ENCODE measurements around the gene RAX2. TPM values are rescaled to one million over a fixed set of nuclear protein-coding genes. Genes with fewer than 3 reads are reported as not detected.

The RAX2 gene
- total RNA-seq, 1 donor from 2014 or later, result not detected

- Histone ChIP-seq H3K36me3 (ENCODE audit: control insufficient read depth in 3 of 3, insufficient read depth in 3 of 3, low read length in 3 of 3) (peaks cover 20 to 28% (median 26%) of the 10 kb centered on the region in 3 donors), H3K27ac (ENCODE audit: low read depth, low read length) (no peak overlapping the region), H3K9me3 (ENCODE audit: control insufficient read depth in 3 of 3, low read length in 3 of 3) (peaks cover 0 to 2% (median 0%) of the 10 kb centered on the region in 3 donors), H3K4me1 (ENCODE audit: control insufficient read depth in 3 of 3, insufficient read depth in 3 of 3, low read length in 3 of 3) (no peaks in the 10 kb centered on the region), H3K9ac (ENCODE audit: low read depth in 1 of 3, low read length in 3 of 3) (no peak overlapping the region), H3K4me3 (ENCODE audit: low read length in 3 of 3) (no peak overlapping the region), H3K27me3 (ENCODE audit: control insufficient read depth in 3 of 3, insufficient read depth in 3 of 3, low read length in 3 of 3) (peaks cover 0 to 4% (median 3%) of the 10 kb centered on the region in 3 donors)
Measured at GRCh38 chr19:3752492-3752891, 19.5 kb downstream of the RAX2 start.

- peaks cover 0 to 2% (median 0%) of the 10 kb centered on the region in 3 donors for H3K9me3 ChIP-seq (ENCODE audit: control insufficient read depth in 3 of 3, low read length in 3 of 3)
- peaks cover 3 to 8% (median 3%) of the 10 kb centered on the region in 3 donors for H3K27me3 ChIP-seq (ENCODE audit: control insufficient read depth in 3 of 3, insufficient read depth in 3 of 3, low read length in 3 of 3)
- no peak overlapping the region for H3K4me3 ChIP-seq (ENCODE audit: low read length in 3 of 3)
- H3K36me3 ChIP-seq (ENCODE audit: control insufficient read depth in 3 of 3, insufficient read depth in 3 of 3, low read length in 3 of 3), result peaks cover 19 to 28% (median 25%) of the 10 kb centered on the region in 3 donors
- H3K4me1 ChIP-seq (ENCODE audit: control insufficient read depth in 3 of 3, insufficient read depth in 3 of 3, low read length in 3 of 3), result no peaks in the 10 kb centered on the region
- H3K9ac ChIP-seq (ENCODE audit: low read depth in 1 of 3, low read length in 3 of 3), result no peak overlapping the region
- H3K27ac ChIP-seq (ENCODE audit: low read depth, low read length), result no peak overlapping the region
Measured at GRCh38 chr19:3751236-3751635, 20.8 kb downstream of the RAX2 start.

DNA sequence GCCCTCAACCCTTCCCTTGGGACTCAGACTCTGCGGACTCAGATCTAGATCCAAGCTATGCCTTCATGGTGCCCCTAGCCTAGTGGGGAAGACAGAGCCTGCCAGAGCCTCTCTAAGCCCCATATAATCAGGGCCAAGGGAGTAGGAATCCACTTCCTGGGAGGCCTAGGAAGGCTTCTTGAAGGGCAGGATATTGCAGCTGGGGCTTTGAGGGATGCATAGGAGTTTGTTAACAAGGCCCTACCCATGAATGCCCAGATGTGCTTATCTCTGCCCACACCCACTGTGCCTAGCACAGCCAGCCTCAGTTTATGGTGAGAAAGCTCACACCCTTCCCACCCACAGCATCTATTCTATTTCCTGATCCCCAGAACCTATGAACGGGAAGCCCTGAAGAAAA, 21.8 kb downstream of the RAX2 start:
- H3K9me3 ChIP-seq (ENCODE audit: control insufficient read depth in 3 of 3, low read length in 3 of 3), result peaks cover 0 to 2% (median 0%) of the 10 kb centered on the region in 3 donors
- no peak overlapping the region for H3K4me3 ChIP-seq (ENCODE audit: low read length in 3 of 3)
- H3K27ac ChIP-seq (ENCODE audit: low read depth, low read length), result no peak overlapping the region
- no peaks in the 10 kb centered on the region for H3K4me1 ChIP-seq (ENCODE audit: control insufficient read depth in 3 of 3, insufficient read depth in 3 of 3, low read length in 3 of 3)
- H3K36me3 ChIP-seq (ENCODE audit: control insufficient read depth in 3 of 3, insufficient read depth in 3 of 3, low read length in 3 of 3), result peaks cover 19 to 28% (median 23%) of the 10 kb centered on the region in 3 donors
- no peak overlapping the region for H3K9ac ChIP-seq (ENCODE audit: low read depth in 1 of 3, low read length in 3 of 3)
- peaks cover 6 to 11% (median 10%) of the 10 kb centered on the region in 3 donors for H3K27me3 ChIP-seq (ENCODE audit: control insufficient read depth in 3 of 3, insufficient read depth in 3 of 3, low read length in 3 of 3)

DNA sequence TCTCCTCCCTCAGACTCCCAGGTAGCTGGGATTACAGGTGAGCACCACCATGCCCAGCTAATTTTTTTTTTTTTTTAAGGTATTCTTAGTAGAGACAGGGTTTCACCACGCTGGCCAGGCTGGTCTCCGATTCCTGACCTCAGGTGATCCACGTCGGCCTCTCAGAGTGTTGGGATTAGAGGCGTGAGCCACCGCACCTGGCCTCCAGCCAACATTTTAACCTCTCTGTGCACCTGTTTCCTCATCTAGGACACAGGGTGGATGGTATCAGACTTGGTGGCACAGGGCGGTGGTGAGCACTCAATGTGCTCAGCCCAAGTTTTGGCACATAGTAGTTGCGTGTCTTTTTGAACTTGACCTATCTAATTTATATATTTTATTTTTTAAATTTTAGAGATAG, 23.1 kb downstream of the RAX2 start:
- peaks cover 17 to 26% (median 23%) of the 10 kb centered on the region in 3 donors for H3K36me3 ChIP-seq (ENCODE audit: control insufficient read depth in 3 of 3, insufficient read depth in 3 of 3, low read length in 3 of 3)
- H3K9ac ChIP-seq (ENCODE audit: low read depth in 1 of 3, low read length in 3 of 3), result no peak overlapping the region
- H3K27ac ChIP-seq (ENCODE audit: low read depth, low read length), result no peak overlapping the region
- no peak overlapping the region for H3K4me3 ChIP-seq (ENCODE audit: low read length in 3 of 3)
- no peaks in the 10 kb centered on the region for H3K4me1 ChIP-seq (ENCODE audit: control insufficient read depth in 3 of 3, insufficient read depth in 3 of 3, low read length in 3 of 3)
- H3K27me3 ChIP-seq (ENCODE audit: control insufficient read depth in 3 of 3, insufficient read depth in 3 of 3, low read length in 3 of 3), result peaks cover 6 to 11% (median 10%) of the 10 kb centered on the region in 3 donors
- peaks cover 0 to 2% (median 0%) of the 10 kb centered on the region in 3 donors for H3K9me3 ChIP-seq (ENCODE audit: control insufficient read depth in 3 of 3, low read length in 3 of 3)

DNA sequence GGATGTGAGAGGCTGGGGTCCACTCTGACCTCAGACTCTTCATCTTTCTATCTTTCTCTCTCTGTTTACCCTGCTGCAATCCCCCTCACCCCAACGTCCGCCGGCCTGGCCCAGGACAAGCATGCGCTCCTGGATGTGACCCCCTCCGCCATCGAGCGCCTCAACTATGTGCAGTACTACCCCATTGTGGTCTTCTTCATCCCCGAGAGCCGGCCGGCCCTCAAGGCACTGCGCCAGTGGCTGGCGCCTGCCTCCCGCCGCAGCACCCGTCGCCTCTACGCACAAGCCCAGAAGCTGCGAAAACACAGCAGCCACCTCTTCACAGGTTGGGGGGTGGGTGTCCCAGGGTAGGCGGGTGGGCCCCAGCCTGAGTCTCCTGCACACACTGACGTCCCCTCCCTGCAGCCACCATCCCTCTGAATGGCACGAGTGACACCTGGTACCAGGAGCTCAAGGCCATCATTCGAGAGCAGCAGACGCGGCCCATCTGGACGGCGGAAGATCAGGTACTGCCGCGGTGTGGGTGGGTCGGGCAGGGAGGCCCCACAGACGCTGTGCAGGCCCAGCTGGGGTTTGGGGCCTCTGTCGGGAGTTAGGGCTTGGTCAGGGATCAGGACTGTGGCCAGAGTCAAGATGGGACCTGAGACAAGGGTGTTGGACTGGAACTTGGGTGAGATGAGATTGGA, 25.5 kb downstream of the RAX2 start:
- Histone ChIP-seq H3K27me3 (ENCODE audit: control insufficient read depth in 3 of 3, insufficient read depth in 3 of 3, low read length in 3 of 3) (peaks cover 6 to 11% (median 10%) of the 10 kb centered on the region in 3 donors), H3K9me3 (ENCODE audit: control insufficient read depth in 3 of 3, low read length in 3 of 3) (peaks cover 0 to 2% (median 2%) of the 10 kb centered on the region in 3 donors), H3K36me3 (ENCODE audit: control insufficient read depth in 3 of 3, insufficient read depth in 3 of 3, low read length in 3 of 3) (peaks cover 15 to 17% (median 16%) of the 10 kb centered on the region in 3 donors), H3K4me1 (ENCODE audit: control insufficient read depth in 3 of 3, insufficient read depth in 3 of 3, low read length in 3 of 3) (no peaks in the 10 kb centered on the region), H3K9ac (ENCODE audit: low read depth in 1 of 3, low read length in 3 of 3) (no peak overlapping the region), H3K27ac (ENCODE audit: low read depth, low read length) (no peak overlapping the region), H3K4me3 (ENCODE audit: low read length in 3 of 3) (no peak overlapping the region)

GRCh38 chr19:3745363-3746045, 26.5 kb downstream of the RAX2 start:
- H3K4me1 ChIP-seq (ENCODE audit: control insufficient read depth in 3 of 3, insufficient read depth in 3 of 3, low read length in 3 of 3), result no peaks in the 10 kb centered on the region
- no peak overlapping the region for H3K4me3 ChIP-seq (ENCODE audit: low read length in 3 of 3)
- peaks cover 0 to 2% (median 2%) of the 10 kb centered on the region in 3 donors for H3K9me3 ChIP-seq (ENCODE audit: control insufficient read depth in 3 of 3, low read length in 3 of 3)
- peaks cover 6 to 11% (median 10%) of the 10 kb centered on the region in 3 donors for H3K27me3 ChIP-seq (ENCODE audit: control insufficient read depth in 3 of 3, insufficient read depth in 3 of 3, low read length in 3 of 3)
- peaks cover 7 to 10% (median 9%) of the 10 kb centered on the region in 3 donors for H3K36me3 ChIP-seq (ENCODE audit: control insufficient read depth in 3 of 3, insufficient read depth in 3 of 3, low read length in 3 of 3)
- H3K9ac ChIP-seq (ENCODE audit: low read depth in 1 of 3, low read length in 3 of 3), result no peak overlapping the region
- H3K27ac ChIP-seq (ENCODE audit: low read depth, low read length), result no peak overlapping the region

- H3K4me1 ChIP-seq (ENCODE audit: control insufficient read depth in 3 of 3, insufficient read depth in 3 of 3, low read length in 3 of 3), result no peaks in the 10 kb centered on the region
- no peaks in the 10 kb centered on the region for H3K36me3 ChIP-seq (ENCODE audit: control insufficient read depth in 3 of 3, insufficient read depth in 3 of 3, low read length in 3 of 3)
- no peak overlapping the region for H3K9ac ChIP-seq (ENCODE audit: low read depth in 1 of 3, low read length in 3 of 3)
- H3K9me3 ChIP-seq (ENCODE audit: control insufficient read depth in 3 of 3, low read length in 3 of 3), result peaks cover 0 to 2% (median 0%) of the 10 kb centered on the region in 3 donors
- peaks cover 9 to 12% (median 11%) of the 10 kb centered on the region in 3 donors for H3K27me3 ChIP-seq (ENCODE audit: control insufficient read depth in 3 of 3, insufficient read depth in 3 of 3, low read length in 3 of 3)
- H3K27ac ChIP-seq (ENCODE audit: low read depth, low read length), result no peak overlapping the region
- no peak overlapping the region for H3K4me3 ChIP-seq (ENCODE audit: low read length in 3 of 3)
Measured at GRCh38 chr19:3743486-3743885, 28.5 kb downstream of the RAX2 start.

DNA sequence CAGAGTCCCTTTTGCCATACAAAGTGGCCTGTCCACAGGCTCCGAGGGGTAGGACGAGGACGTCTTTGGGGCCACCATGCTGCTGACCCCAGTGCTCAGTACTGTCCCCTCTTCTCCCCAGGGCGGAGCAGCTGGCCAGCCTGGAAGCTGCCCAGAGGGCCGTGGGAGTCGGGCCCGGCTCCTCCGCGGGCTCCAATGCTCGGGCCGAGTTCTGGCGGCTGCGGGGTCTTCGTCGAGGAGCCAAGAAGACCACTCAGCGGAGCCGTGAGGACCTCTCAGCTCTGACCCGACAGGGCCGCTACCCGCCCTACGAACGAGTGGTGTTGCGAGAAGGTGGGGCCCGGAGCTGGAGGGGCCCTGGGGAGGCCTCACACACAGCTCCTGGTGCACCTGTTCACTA, 31.6 kb downstream of the RAX2 start:
- Histone ChIP-seq H3K36me3 (ENCODE audit: control insufficient read depth in 3 of 3, insufficient read depth in 3 of 3, low read length in 3 of 3) (no peaks in the 10 kb centered on the region), H3K27me3 (ENCODE audit: control insufficient read depth in 3 of 3, insufficient read depth in 3 of 3, low read length in 3 of 3) (peaks cover 12 to 22% (median 19%) of the 10 kb centered on the region in 3 donors), H3K4me3 (ENCODE audit: low read length in 3 of 3) (no peak overlapping the region), H3K4me1 (ENCODE audit: control insufficient read depth in 3 of 3, insufficient read depth in 3 of 3, low read length in 3 of 3) (no peaks in the 10 kb centered on the region), H3K27ac (ENCODE audit: low read depth, low read length) (no peak overlapping the region), H3K9ac (ENCODE audit: low read depth in 1 of 3, low read length in 3 of 3) (no peak overlapping the region), H3K9me3 (ENCODE audit: control insufficient read depth in 3 of 3, low read length in 3 of 3) (peaks cover 0 to 2% (median 0%) of the 10 kb centered on the region in 3 donors)

GRCh38 chr19:3738477-3739220, 33.4 kb downstream of the RAX2 start:
- no peak overlapping the region for H3K4me3 ChIP-seq (ENCODE audit: low read length in 3 of 3)
- peaks cover 18 to 23% (median 22%) of the 10 kb centered on the region in 3 donors for H3K27me3 ChIP-seq (ENCODE audit: control insufficient read depth in 3 of 3, insufficient read depth in 3 of 3, low read length in 3 of 3)
- H3K36me3 ChIP-seq (ENCODE audit: control insufficient read depth in 3 of 3, insufficient read depth in 3 of 3, low read length in 3 of 3), result no peaks in the 10 kb centered on the region
- H3K9ac ChIP-seq (ENCODE audit: low read depth in 1 of 3, low read length in 3 of 3), result no peak overlapping the region
- no peak overlapping the region for H3K27ac ChIP-seq (ENCODE audit: low read depth, low read length)
- no peaks in the 10 kb centered on the region for H3K4me1 ChIP-seq (ENCODE audit: control insufficient read depth in 3 of 3, insufficient read depth in 3 of 3, low read length in 3 of 3)
- H3K9me3 ChIP-seq (ENCODE audit: control insufficient read depth in 3 of 3, low read length in 3 of 3), result peaks cover 0 to 2% (median 0%) of the 10 kb centered on the region in 3 donors
